Ramos (cell line): ENCODE measurements around the gene TMEFF1.

ENCODE experiments used
- in situ Hi-C: fragments of 300-500 bp; cut with MboI; formaldehyde crosslinking; loops from one replicate; pipeline ENCODE4 v1.14.3; 2022; ENCODE audit warnings: low sequenced_read_pairs; ENCODE audit not compliant: unreplicated experiment

TMEFF1 gene

DNA sequence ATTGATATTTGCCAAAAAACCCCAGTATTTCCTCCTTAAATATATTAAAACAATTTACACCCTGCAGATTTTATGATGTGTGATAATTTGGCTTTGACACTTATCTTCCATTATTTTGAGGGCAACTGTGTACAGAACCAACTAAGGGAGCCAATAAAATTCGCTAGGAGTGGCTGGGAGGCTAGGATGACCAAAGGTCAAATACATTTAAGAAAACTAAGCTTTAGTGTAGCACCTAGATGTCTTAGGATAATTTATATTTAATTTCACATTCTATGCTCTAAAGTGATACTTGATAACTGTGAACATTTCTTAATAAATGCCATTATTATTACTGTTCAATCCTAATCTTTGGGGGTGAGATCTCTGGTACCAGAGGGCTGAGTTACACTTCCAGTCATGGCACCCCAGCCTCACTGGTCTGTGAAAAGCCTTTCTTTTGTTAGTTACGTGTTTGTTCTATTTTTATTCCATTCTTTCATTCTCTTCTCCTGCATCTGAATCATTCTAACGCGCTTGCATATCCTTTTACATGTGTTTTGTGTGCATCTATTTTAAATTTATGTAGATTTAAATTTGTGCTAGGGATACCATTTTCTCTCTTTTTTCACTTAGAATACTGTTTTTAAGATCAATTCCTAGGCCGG lies 26.9 kb upstream of the TMEFF1 start:
- in situ Hi-C loops: no loop called here

DNA sequence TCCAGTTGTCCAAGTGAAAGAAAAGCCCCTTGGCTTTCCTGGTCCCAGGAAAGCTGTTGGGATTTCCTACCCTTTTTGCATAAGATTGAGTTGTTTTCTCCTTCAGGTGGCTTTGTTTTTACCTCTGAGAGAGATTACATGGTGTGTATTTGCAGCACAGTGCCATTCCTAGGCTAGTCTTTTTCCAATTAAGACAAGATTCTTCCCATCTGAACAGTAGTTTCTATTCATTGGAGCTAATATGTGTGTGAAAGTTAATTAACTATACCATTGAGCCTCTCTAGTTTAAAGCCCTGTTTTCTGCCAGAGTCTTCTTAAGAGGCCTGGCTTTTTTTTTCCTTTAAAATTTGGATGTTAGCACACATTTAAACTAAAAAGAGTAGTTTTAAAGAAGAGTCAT lies 25.9 kb upstream of the TMEFF1 start:
- in situ Hi-C loops: no loop called here

DNA sequence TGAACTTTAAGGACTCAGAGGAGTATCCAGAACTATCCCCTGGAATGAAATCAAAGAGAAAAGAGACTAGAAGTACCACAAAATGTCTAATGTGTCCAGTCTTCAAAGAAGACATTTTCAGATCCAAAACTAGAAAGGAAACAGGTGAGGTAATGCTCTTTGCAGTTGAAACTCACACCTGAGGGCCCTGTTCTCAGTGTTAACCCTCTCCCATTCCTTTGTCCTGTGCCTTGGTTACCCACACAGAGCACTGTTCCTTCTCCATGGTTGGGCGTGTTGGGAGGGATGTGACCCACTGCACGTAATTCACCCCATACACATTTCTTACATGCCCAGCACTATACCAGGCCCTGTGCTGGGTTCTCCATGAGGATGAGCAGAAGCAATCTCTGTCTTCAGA lies 24.7 kb upstream of the TMEFF1 start:
- in situ Hi-C loops: no loop called here

GRCh38 chr9:100449420-100449819 lies 23.5 kb upstream of the TMEFF1 start:
- in situ Hi-C loops: no loop called here

DNA sequence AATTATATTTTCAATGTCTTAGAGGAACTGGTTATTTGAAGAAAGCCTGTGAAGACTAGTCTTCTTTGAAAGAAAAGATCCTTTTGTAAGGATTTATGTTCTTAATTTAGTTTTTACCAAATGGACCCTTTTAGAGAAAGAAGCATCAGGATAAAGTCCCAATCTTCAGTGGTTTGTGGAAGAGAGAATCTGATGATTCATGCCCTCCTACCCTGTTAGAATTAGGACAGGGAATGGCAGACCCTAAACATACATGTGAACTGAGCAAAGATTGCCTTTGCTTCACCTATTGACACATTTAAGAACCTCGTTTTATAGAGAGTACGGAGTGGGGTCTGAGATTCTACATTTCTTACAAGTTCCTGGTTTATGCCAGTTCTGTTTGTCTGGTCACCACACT lies 20.1 kb upstream of the TMEFF1 start:
- in situ Hi-C loops: no loop called here

- in situ Hi-C loops: no loop called here
Observed at GRCh38 chr9:100455470-100455869, 17.5 kb upstream of the TMEFF1 start.

DNA sequence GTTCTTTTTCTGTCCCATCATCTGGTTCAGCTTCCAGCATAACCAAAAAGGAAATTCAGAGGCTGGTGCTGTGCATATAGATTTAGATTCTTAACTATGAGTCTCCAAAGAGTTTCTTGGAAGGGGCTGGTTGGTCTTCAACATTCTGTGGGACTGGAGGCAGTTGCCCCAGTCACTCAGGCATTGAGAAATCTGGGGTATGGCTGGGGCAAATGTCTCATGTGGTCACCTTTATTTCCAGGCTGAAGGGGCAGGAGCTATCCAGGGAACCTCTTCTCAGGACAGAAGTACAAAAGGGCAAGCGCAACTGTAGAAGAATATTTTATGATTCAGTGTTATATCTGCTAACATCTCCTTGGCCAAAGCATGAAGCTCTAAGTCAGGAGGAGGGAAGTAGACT lies 15.4 kb upstream of the TMEFF1 start:
- in situ Hi-C loops: no loop called here

GRCh38 chr9:100459963-100460362 lies 13.0 kb upstream of the TMEFF1 start:
- in situ Hi-C loops: no loop called here

- in situ Hi-C loops: no loop called here
Observed at GRCh38 chr9:100465274-100465673, 7.7 kb upstream of the TMEFF1 start.

DNA sequence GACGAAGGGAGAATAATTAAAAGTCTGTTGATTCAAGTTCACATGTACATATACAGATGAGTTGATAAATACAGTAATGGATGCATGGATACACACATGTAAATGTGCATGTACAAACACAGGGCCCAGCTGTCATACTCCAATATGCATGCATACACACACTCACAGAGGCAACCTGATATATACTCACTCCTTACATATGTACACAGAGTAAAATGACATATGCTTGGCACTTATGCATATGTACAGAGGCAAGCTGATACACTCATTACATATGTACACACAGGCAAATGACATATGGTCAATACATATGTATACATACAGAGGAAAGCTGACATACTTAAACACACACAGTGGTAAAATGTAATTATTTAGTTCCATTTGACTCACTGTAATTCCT lies 7.2 kb upstream of the TMEFF1 start:
- in situ Hi-C loops: no loop called here

DNA sequence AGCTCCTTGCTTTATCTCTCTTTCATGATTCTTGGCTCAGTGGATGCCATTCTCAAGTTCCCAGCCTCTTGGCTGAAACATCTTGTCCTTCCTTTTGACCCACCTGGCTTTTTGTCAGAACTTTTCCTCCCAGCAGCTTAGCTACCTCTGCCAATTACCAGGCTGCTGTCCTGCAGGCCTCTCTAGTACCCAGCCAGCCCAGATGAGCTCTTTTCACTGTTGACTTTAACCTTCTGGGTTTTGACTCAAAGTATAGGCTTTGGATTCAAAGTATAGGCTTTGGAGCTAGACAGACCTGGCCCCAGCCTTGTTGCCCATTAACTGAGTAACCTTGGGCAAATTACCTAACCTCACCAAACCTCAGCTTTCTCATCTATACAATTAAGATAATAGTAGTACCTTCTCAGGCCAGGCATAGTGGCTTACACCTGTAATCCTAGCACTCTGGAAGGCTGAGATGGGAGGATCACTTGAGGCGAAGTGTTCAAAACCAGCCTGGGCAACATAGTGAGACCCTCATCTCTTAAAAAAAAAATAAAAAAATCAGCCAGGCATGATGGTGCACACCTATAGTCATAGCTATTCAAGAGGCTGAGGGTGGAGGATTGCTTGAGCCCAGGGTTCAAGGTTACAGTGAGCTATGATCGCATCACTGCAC lies 6.6 kb upstream of the TMEFF1 start:
- in situ Hi-C loops: no loop called here

DNA sequence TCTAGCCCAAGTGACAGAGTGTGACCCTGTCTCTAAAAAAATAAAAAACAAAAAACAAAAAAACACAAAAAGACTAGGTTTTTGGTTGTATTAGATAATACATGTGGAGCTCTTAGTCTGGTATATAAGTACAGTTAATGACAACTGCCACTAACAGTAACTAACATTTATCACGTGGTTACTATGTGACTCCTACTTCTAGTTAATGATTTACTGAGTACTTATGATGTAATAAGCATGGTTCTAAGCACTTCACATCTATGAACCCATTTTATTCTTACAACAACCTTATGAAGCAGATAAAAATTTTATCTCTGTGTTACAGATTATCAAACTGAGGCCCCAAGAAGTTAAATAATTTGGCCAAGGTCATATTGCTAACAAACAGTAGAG lies 6.1 kb upstream of the TMEFF1 start:
- in situ Hi-C loops: no loop called here

DNA sequence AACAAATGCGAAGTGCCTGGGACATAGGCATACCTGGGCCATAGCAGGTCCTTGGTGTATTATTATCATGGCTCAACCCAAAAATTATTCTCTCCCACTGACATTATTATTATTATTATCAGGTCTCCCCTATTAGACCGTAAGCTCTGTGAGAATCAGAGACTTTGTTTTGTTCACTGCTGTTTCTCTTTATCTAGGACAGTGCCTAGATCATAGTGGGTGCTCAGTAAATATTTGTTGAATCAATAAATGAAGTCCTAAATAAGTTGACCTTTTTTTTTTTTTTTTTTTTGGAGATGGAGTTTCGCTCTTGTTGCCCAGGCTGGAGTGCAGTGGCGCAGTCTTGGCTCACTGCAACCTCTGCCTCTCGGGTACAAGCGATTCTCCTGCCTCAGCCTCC lies 4.9 kb upstream of the TMEFF1 start:
- in situ Hi-C loops: no loop called here

- in situ Hi-C loops: no loop called here
Observed at GRCh38 chr9:100472268-100472667, 681 bp upstream of the TMEFF1 start.

DNA sequence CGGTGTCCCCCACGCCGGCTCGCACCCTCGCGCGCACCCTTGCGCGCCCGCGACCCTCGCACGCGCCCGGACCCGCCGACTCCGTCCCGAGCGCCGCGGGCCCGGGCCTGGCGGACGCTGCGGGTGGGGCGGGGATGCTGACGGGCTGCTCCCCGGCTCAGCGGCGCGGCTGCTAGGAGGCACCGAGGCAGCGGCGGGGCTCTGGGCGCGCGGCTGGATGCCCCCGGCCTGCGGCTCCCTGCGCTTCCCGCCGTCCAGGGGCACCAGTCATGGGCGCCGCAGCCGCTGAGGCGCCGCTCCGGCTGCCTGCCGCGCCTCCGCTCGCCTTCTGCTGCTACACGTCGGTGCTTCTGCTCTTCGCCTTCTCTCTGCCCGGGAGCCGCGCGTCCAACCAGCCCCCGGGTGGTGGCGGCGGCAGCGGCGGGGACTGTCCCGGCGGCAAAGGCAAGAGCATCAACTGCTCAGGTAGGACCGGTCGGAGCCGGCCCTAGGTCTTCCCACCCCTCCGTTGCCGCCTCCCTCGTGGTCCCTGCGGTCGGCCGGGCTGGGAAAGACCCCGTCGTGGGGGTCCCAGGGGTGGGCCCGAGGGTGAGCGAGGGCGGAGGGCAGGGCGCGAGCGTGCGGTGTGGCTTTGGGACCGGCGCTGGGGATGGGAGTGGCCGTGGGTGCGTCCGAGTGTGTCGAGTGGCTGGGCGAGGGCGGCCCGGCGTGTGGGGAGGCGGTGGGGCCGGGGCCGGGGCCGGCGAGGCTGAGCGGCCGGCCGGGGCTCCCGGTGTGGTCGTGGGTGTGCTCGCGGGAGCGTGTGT lies 530 bp downstream of the TMEFF1 start:
- in situ Hi-C loops: no loop called here

DNA sequence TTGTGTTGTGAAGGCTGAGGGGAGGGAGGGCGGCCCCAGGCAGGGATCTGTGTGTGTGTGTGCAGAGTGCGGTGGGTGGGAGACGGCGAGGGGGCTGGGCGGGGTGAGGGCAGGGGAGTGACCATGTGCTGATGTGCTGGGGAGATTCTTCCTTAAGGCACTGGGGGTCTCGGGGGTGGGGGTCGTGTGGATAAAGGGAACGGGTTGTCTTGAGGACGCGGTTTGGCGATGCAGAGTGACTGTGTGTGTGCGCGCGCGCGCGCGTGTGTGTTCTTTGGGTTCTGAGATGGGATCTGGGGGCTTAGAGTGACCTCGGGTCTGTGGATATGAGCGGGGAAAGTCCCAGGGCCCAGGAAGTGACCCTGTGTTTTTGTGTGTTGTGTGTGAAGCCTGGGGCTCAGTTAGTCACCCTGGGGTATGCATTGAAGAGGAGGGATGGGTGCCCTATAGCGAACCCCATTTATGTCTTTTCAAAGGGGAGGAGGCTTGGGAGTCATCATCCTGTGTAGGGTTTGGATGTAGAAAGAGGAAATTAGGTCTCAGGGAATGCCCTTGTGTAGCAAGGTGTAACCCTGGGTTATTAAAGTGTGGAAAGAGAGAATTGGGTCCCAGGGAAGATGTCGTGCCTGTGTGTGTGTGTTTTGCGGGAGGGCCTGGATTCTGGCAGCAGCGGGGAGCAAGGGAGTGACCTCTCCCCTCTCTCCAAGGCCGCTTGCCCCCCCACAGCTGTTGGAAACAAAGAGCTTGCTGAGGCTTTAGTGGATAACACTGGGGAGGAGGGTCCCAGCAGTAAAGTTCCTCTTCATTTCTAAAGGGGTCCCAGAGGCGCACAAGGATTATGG lies 1.4 kb downstream of the TMEFF1 start:
- in situ Hi-C loops: no loop called here

- in situ Hi-C loops: no loop called here
Observed at GRCh38 chr9:100474924-100475276, 2.0 kb downstream of the TMEFF1 start.

DNA sequence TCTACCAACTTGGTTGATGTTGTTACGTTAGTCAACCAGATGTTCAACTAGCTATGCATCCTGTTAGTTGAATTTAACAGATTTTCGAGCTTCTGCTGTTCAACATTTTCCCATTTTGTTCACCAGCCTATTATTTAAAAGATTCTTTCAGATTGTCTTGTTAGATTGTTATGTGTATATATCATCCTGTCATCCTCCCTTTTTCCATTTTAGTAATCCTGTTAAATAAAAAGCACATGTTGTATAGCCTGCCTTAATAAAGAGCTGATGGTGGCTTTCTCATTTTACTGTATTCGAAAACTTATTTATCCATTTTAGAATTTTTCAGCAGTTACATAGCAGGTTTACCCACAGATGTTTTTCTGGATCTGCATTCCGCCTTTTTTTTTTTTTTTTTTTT lies 4.3 kb downstream of the TMEFF1 start:
- in situ Hi-C loops: no loop called here

DNA sequence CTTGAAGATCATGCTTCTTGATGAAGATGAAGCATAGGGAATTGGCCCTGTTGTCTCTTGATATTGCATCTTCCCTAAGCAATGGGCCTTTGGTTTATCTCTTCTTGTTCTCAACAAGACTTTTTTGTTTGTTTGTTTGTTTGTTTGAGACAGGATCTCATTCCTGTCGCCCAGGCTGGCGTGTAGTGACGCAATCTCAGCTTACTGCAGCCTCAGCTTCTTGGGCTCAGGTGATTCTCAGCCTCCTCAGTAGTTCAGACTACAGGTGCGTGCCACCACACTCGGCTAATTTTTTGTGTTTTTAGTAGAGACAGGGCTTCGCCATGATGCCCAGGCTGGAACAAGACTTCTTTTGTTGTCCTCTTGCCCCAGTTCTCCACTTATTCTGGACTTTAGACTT lies 5.2 kb downstream of the TMEFF1 start:
- in situ Hi-C loops: no loop called here

GRCh38 chr9:100479820-100480219 lies 6.9 kb downstream of the TMEFF1 start:
- in situ Hi-C loops: no loop called here

DNA sequence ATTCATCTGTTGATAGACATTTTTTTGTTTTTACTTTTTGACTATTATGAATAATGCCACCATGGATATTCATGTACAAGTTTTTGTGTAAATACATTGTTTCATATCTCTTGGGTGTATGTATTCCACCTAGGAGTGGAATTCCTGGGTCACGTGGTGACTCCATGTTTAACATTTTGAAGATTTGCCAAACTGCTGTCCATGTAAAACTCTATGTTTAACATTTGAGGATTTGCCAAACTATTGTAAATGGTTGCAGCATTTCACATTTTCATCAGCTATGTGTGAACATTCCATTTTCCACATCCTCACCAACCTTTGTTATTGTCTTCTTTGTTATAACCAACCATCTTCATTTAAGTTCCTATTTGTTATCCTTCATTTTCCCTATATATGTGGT lies 12.2 kb downstream of the TMEFF1 start:
- in situ Hi-C loops: no loop called here
